ENCODE measurements around the gene TIMP2.

DNA sequence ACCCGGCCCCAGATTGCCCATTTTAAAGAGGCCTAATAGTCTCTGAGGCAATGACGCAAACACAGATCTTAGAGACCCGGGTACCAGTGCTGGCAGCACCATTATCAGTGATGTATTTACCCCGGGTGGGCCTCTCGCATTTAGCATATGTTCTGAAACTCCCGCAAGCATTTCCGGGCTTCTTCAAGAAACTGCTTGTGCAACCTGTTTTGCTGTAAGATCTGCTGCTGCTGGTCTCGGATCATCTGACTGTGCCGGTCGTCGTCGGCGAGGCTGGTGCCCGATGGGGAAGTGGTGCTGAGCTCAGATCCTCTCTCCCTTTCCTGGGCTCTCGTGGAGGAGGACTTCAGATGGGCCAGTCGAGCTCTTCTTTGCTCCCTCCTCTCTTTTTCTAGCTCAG, 34.7 kb downstream of the TIMP2 start:
- TF ChIP-seq, protein P1, sequence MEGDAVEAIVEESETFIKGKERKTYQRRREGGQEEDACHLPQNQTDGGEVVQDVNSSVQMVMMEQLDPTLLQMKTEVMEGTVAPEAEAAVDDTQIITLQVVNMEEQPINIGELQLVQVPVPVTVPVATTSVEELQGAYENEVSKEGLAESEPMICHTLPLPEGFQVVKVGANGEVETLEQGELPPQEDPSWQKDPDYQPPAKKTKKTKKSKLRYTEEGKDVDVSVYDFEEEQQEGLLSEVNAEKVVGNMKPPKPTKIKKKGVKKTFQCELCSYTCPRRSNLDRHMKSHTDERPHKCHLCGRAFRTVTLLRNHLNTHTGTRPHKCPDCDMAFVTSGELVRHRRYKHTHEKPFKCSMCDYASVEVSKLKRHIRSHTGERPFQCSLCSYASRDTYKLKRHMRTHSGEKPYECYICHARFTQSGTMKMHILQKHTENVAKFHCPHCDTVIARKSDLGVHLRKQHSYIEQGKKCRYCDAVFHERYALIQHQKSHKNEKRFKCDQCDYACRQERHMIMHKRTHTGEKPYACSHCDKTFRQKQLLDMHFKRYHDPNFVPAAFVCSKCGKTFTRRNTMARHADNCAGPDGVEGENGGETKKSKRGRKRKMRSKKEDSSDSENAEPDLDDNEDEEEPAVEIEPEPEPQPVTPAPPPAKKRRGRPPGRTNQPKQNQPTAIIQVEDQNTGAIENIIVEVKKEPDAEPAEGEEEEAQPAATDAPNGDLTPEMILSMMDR (IDR thresholded peaks at IDR 0.05; ENCODE audit: poor library complexity): no peak
- no peak for TF ChIP-seq EZH2 (IDR thresholded peaks at IDR 0.05; ENCODE audit: borderline replicate concordance)
